ENCODE results near the gene PHC1.

GRCh38 chr12:8941691-8942478 is 27.6 kb downstream of the PHC1 start:
- TF ChIP-seq POLR2AphosphoS5 (IDR thresholded peaks at IDR 0.05) (no peak), CTCF (IDR thresholded peaks at IDR 0.05) (no peak), EP300 (IDR thresholded peaks at IDR 0.05; ENCODE audit: low read depth) (no peak), POLR2A (IDR thresholded peaks at IDR 0.05) (no peak)

Measured in transverse colon (tissue), 4 donors.